Astrocyte (in vitro differentiated cells and primary cell): Measurements from ENCODE around the gene SIGLEC9. TPM values are rescaled to one million over a fixed set of nuclear protein-coding genes. Genes with fewer than 3 reads are reported as not detected.

Experiments
- DNase-seq: peaks from one replicate; pipeline ENCODE4 v3.0.0-alpha.2; 2010; ENCODE audit warnings: low read depth
- FAIRE-seq: peaks from 2 replicates; lab custom pipeline; 2011; peaks lifted over from hg19 to GRCh38; lab: Jason Lieb, UNC
- H2AFZ ChIP-seq: 2 replicates; pipeline ENCODE4 v1.6.0; 2012; ENCODE audit warnings: low read depth, low read length, inconsistent platforms
- H3K27ac ChIP-seq: 2 replicates; pipeline ENCODE4 v1.5.1; 2011; ENCODE audit warnings: low read depth, low read length, inconsistent platforms
- H3K27me3 ChIP-seq: 2 replicates; pipeline ENCODE4 v1.6.0; 2011; ENCODE audit warnings: low read length, inconsistent platforms; ENCODE audit not compliant: insufficient read depth
- H3K36me3 ChIP-seq: 2 replicates; pipeline ENCODE4 v1.5.1; 2011; ENCODE audit warnings: low read length, inconsistent platforms; ENCODE audit not compliant: insufficient read depth
- H3K4me1 ChIP-seq: 2 replicates; pipeline ENCODE4 v1.5.1; 2011; ENCODE audit warnings: low read length, inconsistent platforms; ENCODE audit not compliant: insufficient read depth
- H3K4me2 ChIP-seq: 2 replicates; pipeline ENCODE4 v1.6.0; 2012; ENCODE audit warnings: low read length, inconsistent platforms
- H3K4me3 ChIP-seq: 2 replicates; pipeline ENCODE4 v1.5.1; 2011; ENCODE audit warnings: low read depth, mild to moderate bottlenecking, low read length, inconsistent platforms; ENCODE audit not compliant: insufficient read depth
- H3K79me2 ChIP-seq: 2 replicates; pipeline ENCODE4 v1.6.0; 2012; ENCODE audit warnings: mild to moderate bottlenecking, low read length, inconsistent platforms; ENCODE audit not compliant: insufficient read depth
- H3K9ac ChIP-seq: 2 replicates; pipeline ENCODE4 v1.6.0; 2012; ENCODE audit warnings: mild to moderate bottlenecking, low read length, inconsistent platforms
- H3K9me3 ChIP-seq: 2 replicates; pipeline ENCODE4 v1.5.1; 2012; ENCODE audit warnings: low read depth, mild to moderate bottlenecking, low read length, inconsistent platforms; ENCODE audit not compliant: insufficient read depth
- H4K20me1 ChIP-seq: 2 replicates; pipeline ENCODE4 v1.6.0; 2012; ENCODE audit warnings: low read length, inconsistent platforms; ENCODE audit not compliant: insufficient read depth
- H3K27ac Mint-ChIP-seq: one replicate; pipeline ENCODE4 v1.8.0; 2021; ENCODE audit warnings: mild to moderate bottlenecking, mixed read lengths; ENCODE audit not compliant: unreplicated experiment
- H3K27me3 Mint-ChIP-seq: one replicate; pipeline ENCODE4 v1.8.0; 2021; ENCODE audit warnings: low read depth, mixed read lengths; ENCODE audit not compliant: unreplicated experiment
- H3K36me3 Mint-ChIP-seq: one replicate; pipeline ENCODE4 v1.8.0; 2021; ENCODE audit warnings: low read depth, mixed read lengths; ENCODE audit not compliant: unreplicated experiment
- H3K4me1 Mint-ChIP-seq: one replicate; pipeline ENCODE4 v1.8.0; 2021; ENCODE audit warnings: low read depth, mixed read lengths; ENCODE audit not compliant: unreplicated experiment
- H3K4me3 Mint-ChIP-seq: one replicate; pipeline ENCODE4 v1.8.0; 2021; ENCODE audit warnings: mild to moderate bottlenecking, moderate library complexity, mixed read lengths; ENCODE audit not compliant: unreplicated experiment
- H3K9me3 Mint-ChIP-seq: one replicate; pipeline ENCODE4 v1.8.0; 2021; ENCODE audit warnings: mild to moderate bottlenecking, mixed read lengths; ENCODE audit not compliant: unreplicated experiment
- CTCF ChIP-seq: IDR thresholded peaks from 2 replicates; pipeline ENCODE4 v1.5.1; 2011; ENCODE audit warnings: low read depth, mild to moderate bottlenecking, inconsistent platforms, low read length, moderate library complexity; ENCODE audit not compliant: insufficient read depth
- EZH2 ChIP-seq: IDR thresholded peaks from 2 replicates; pipeline ENCODE4 v1.6.1; 2012; ENCODE audit warnings: mild to moderate bottlenecking, low read length, inconsistent platforms; ENCODE audit not compliant: insufficient read depth
- total RNA-seq: library from RNA; stranded (reverse); gene quantifications from 2 replicates; pipeline ENCODE4 v1.2.1, GENCODE V29; 2021

SIGLEC9 gene
- total RNA-seq, 1 donor from 2014 or later = not detected

DNA sequence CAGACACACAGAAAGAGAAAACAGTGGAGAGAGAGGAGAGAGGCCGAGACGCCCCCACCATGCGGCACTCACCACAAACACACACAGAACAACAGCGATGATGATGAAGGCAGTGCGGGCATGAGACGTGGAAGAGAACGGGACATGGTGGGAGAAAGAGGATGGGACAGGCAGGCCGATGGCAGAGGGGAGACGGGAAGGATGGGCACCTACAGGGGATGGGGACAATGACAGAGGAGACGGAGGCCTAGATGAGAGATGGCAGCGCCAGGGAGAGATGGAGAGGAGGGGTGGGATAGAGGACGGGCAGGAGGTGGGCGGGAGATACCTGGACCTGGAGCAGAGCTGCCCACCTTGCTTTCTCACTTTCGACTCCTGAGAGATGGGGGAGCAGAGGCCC lies 40.9 kb upstream of the SIGLEC9 start:
- Histone ChIP-seq H3K79me2 (no peaks in the 10 kb centered on the region), H3K4me3 (no peak overlapping the region), H3K27me3 (no peaks in the 10 kb centered on the region), H3K4me1 (no peaks in the 10 kb centered on the region), H4K20me1 (no peaks in the 10 kb centered on the region), H2AFZ (no peak overlapping the region), H3K9ac (no peak overlapping the region), H3K36me3 (no peaks in the 10 kb centered on the region), H3K27ac (no peak overlapping the region), H3K9me3 (no peaks in the 10 kb centered on the region), H3K4me2 (no peak overlapping the region)
- Mint-ChIP-seq H3K27ac (no peak overlapping the region), H3K27me3 (peaks cover 41% of the 10 kb centered on the region), H3K9me3 (no peaks in the 10 kb centered on the region), H3K4me3 (no peak overlapping the region), H3K4me1 (no peaks in the 10 kb centered on the region), H3K36me3 (no peaks in the 10 kb centered on the region)
- DNase-seq (no peak), FAIRE-seq (no peak)
- TF ChIP-seq EZH2 (no peak), CTCF (no peak)

DNA sequence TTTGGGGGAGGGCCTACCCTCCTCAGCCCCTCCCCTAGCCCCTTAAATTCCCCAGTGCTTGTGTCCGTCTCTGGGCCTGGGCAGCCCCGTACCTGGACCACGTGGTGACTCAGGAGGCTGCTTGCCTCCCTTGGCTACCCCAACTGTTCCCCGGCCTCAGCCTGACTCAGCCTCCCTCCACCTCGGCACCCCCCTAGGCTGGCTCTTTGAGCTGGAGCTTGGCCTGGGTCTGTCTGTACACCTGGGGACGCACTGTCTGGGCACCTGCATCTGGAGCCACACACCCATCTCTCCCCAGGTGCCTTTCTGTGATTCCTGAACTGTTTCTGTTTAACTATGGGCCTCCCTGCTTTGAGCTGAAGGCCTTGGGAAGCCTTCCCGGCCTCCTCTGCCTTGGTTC lies 40.2 kb upstream of the SIGLEC9 start:
- H3K27me3 Mint-ChIP-seq = peaks cover 46% of the 10 kb centered on the region
- Histone ChIP-seq H3K79me2 (no peaks in the 10 kb centered on the region), H3K4me2 (no peak overlapping the region), H2AFZ (no peak overlapping the region), H3K4me3 (no peak overlapping the region), H3K27me3 (no peaks in the 10 kb centered on the region), H3K27ac (no peak overlapping the region), H3K9ac (no peak overlapping the region), H3K4me1 (no peaks in the 10 kb centered on the region), H4K20me1 (no peaks in the 10 kb centered on the region), H3K9me3 (no peaks in the 10 kb centered on the region), H3K36me3 (no peaks in the 10 kb centered on the region)
- DNase-seq (no peak), FAIRE-seq (no peak)
- H3K36me3 Mint-ChIP-seq = no peaks in the 10 kb centered on the region
- no peak overlapping the region for H3K4me3 Mint-ChIP-seq
- TF ChIP-seq EZH2 (no peak), CTCF (no peak)
- no peaks in the 10 kb centered on the region for H3K9me3 Mint-ChIP-seq
- no peak overlapping the region for H3K27ac Mint-ChIP-seq
- H3K4me1 Mint-ChIP-seq = no peaks in the 10 kb centered on the region

DNA sequence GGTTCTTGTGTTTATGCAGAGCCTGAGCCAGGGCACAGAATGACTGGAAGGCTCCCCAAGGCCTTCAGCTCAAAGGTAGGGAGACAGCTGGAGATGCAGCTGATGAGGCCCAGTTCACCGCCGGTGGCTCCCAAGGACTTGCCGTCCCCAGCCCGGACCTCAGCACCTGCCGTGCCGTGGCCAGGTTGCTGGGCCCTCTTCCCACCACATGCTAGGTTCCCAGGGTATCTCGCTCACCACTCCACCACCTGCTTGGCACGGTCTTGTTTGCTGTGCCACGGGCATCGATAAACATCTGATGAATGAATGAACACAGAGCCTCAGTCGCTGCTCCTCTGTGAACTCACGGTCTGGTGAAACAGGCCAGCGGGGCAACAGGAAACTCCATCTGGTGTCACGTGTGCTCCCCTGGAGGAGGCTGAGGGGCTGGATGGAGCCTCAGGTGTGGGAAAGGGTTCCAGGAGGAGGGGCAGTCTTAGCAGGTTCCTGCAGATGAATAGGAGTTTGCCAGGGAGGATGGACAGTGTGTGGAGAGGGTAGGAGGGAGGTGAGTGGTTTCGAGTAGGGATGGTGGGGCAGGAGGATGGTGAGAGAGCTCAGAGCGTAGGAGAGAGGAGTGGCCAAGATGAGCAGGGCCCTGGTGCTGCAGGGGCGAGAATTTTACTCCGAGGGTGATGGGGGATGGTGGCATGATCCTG lies 38.4 kb upstream of the SIGLEC9 start:
- H3K27ac Mint-ChIP-seq = no peak overlapping the region
- TF ChIP-seq CTCF (no peak), EZH2 (no peak)

More for the DNA sequence above, 38.4 kb upstream of the SIGLEC9 start:
- Histone ChIP-seq H3K9me3 (no peaks in the 10 kb centered on the region), H3K36me3 (no peaks in the 10 kb centered on the region), H3K27me3 (no peaks in the 10 kb centered on the region), H3K79me2 (no peaks in the 10 kb centered on the region), H3K4me1 (no peaks in the 10 kb centered on the region), H3K4me3 (no peak overlapping the region), H4K20me1 (no peaks in the 10 kb centered on the region), H3K4me2 (no peak overlapping the region), H3K27ac (no peak overlapping the region), H2AFZ (no peak overlapping the region), H3K9ac (no peak overlapping the region)
- H3K36me3 Mint-ChIP-seq = no peaks in the 10 kb centered on the region
- H3K4me1 Mint-ChIP-seq = peaks cover 5% of the 10 kb centered on the region
- H3K9me3 Mint-ChIP-seq = no peaks in the 10 kb centered on the region
- H3K4me3 Mint-ChIP-seq = no peak overlapping the region
- H3K27me3 Mint-ChIP-seq = peaks cover 48% of the 10 kb centered on the region
- DNase-seq = no peak
- FAIRE-seq = no peak
